ENCODE data around the gene IFFO2.

The IFFO2 gene

DNA sequence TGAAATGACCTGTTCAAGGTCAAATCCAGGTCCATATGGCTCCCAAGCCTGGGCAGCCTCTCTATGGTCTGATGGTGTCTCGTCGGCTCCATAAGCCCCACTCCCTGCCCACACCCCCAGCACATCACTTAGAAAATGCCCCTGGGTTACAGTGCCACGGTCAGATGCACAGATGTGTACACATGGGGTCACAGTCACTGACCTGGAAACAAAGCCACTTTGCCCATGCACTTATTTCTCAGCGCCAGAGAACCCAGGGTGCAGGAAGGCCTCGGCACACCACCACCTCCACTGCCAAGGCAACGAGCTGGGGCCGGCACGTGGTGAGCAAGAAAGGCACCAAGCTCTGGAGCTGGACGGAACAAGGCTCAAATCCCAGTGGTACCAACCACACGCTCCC, 24.7 kb downstream of the IFFO2 start:
- TF ChIP-seq CSRNP3 (CRISPR knock-in tag; IDR thresholded peaks at IDR 0.05) (no peak), RARB (CRISPR knock-in tag; IDR thresholded peaks at IDR 0.05) (no peak), ZNF565 (CRISPR knock-in tag; conservative IDR thresholded peaks at IDR 0.05; ENCODE audit: low read depth) (no peak), TCF4 (CRISPR knock-in tag; IDR thresholded peaks at IDR 0.05; ENCODE audit: borderline replicate concordance) (no peak), ZFP3 (CRISPR knock-in tag; IDR thresholded peaks at IDR 0.05) (no peak), PPARA (CRISPR knock-in tag; IDR thresholded peaks at IDR 0.05; ENCODE audit: borderline replicate concordance) (no peak), ESRRG (CRISPR knock-in tag; IDR thresholded peaks at IDR 0.05) (no peak), BACH2 (CRISPR knock-in tag; IDR thresholded peaks at IDR 0.05; ENCODE audit: borderline replicate concordance) (no peak)
- TF ChIP-seq, protein P1, sequence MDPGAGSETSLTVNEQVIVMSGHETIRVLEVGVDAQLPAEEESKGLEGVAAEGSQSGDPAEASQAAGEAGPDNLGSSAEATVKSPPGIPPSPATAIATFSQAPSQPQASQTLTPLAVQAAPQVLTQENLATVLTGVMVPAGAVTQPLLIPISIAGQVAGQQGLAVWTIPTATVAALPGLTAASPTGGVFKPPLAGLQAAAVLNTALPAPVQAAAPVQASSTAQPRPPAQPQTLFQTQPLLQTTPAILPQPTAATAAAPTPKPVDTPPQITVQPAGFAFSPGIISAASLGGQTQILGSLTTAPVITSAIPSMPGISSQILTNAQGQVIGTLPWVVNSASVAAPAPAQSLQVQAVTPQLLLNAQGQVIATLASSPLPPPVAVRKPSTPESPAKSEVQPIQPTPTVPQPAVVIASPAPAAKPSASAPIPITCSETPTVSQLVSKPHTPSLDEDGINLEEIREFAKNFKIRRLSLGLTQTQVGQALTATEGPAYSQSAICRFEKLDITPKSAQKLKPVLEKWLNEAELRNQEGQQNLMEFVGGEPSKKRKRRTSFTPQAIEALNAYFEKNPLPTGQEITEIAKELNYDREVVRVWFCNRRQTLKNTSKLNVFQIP (CRISPR knock-in tag; IDR thresholded peaks at IDR 0.05; ENCODE audit: borderline replicate concordance, low read depth): no peak
- TF ChIP-seq, protein P2, sequence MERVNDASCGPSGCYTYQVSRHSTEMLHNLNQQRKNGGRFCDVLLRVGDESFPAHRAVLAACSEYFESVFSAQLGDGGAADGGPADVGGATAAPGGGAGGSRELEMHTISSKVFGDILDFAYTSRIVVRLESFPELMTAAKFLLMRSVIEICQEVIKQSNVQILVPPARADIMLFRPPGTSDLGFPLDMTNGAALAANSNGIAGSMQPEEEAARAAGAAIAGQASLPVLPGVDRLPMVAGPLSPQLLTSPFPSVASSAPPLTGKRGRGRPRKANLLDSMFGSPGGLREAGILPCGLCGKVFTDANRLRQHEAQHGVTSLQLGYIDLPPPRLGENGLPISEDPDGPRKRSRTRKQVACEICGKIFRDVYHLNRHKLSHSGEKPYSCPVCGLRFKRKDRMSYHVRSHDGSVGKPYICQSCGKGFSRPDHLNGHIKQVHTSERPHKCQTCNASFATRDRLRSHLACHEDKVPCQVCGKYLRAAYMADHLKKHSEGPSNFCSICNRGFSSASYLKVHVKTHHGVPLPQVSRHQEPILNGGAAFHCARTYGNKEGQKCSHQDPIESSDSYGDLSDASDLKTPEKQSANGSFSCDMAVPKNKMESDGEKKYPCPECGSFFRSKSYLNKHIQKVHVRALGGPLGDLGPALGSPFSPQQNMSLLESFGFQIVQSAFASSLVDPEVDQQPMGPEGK (CRISPR knock-in tag; IDR thresholded peaks at IDR 0.05; ENCODE audit: borderline replicate concordance): no peak
- ATAC-seq: no peak

- no peak for TF ChIP-seq BACH2 (CRISPR knock-in tag; IDR thresholded peaks at IDR 0.05; ENCODE audit: borderline replicate concordance)
- TF ChIP-seq, protein P2 (CRISPR knock-in tag; IDR thresholded peaks at IDR 0.05; ENCODE audit: borderline replicate concordance): no peak
- TF ChIP-seq TCF4 (CRISPR knock-in tag; IDR thresholded peaks at IDR 0.05; ENCODE audit: borderline replicate concordance): no peak
- TF ChIP-seq ZFP3 (CRISPR knock-in tag; IDR thresholded peaks at IDR 0.05): no peak
- TF ChIP-seq ZFP30 (CRISPR knock-in tag; IDR thresholded peaks at IDR 0.05): no peak
- TF ChIP-seq ZNF8 (CRISPR knock-in tag; IDR thresholded peaks at IDR 0.05): no peak
- no peak for TF ChIP-seq GLIS3 (CRISPR knock-in tag; IDR thresholded peaks at IDR 0.05)
- no peak for TF ChIP-seq CSRNP3 (CRISPR knock-in tag; IDR thresholded peaks at IDR 0.05)
- no peak for TF ChIP-seq ZNF565 (CRISPR knock-in tag; conservative IDR thresholded peaks at IDR 0.05; ENCODE audit: low read depth)
- TF ChIP-seq CSDC2 (CRISPR knock-in tag; IDR thresholded peaks at IDR 0.05): no peak
- TF ChIP-seq ISL1 (CRISPR knock-in tag; IDR thresholded peaks at IDR 0.05): no peak
- TF ChIP-seq, protein P3, sequence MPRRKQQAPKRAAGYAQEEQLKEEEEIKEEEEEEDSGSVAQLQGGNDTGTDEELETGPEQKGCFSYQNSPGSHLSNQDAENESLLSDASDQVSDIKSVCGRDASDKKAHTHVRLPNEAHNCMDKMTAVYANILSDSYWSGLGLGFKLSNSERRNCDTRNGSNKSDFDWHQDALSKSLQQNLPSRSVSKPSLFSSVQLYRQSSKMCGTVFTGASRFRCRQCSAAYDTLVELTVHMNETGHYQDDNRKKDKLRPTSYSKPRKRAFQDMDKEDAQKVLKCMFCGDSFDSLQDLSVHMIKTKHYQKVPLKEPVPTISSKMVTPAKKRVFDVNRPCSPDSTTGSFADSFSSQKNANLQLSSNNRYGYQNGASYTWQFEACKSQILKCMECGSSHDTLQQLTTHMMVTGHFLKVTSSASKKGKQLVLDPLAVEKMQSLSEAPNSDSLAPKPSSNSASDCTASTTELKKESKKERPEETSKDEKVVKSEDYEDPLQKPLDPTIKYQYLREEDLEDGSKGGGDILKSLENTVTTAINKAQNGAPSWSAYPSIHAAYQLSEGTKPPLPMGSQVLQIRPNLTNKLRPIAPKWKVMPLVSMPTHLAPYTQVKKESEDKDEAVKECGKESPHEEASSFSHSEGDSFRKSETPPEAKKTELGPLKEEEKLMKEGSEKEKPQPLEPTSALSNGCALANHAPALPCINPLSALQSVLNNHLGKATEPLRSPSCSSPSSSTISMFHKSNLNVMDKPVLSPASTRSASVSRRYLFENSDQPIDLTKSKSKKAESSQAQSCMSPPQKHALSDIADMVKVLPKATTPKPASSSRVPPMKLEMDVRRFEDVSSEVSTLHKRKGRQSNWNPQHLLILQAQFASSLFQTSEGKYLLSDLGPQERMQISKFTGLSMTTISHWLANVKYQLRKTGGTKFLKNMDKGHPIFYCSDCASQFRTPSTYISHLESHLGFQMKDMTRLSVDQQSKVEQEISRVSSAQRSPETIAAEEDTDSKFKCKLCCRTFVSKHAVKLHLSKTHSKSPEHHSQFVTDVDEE (CRISPR knock-in tag; IDR thresholded peaks at IDR 0.05): no peak
- TF ChIP-seq ARNTL (CRISPR knock-in tag; IDR thresholded peaks at IDR 0.05; ENCODE audit: borderline replicate concordance, low read depth): no peak
- ATAC-seq: no peak
These were observed 26.8 kb downstream of the IFFO2 start for GRCh38 chr1:18929686-18930085.

- no peak for ATAC-seq
- TF ChIP-seq TCF4 (CRISPR knock-in tag; IDR thresholded peaks at IDR 0.05; ENCODE audit: borderline replicate concordance): no peak
- no peak for TF ChIP-seq CSDC2 (CRISPR knock-in tag; IDR thresholded peaks at IDR 0.05)
- TF ChIP-seq ZNF565 (CRISPR knock-in tag; conservative IDR thresholded peaks at IDR 0.05; ENCODE audit: low read depth): no peak
- no peak for TF ChIP-seq ZFP30 (CRISPR knock-in tag; IDR thresholded peaks at IDR 0.05)
- no peak for TF ChIP-seq GLIS3 (CRISPR knock-in tag; IDR thresholded peaks at IDR 0.05)
- no peak for TF ChIP-seq PPARA (CRISPR knock-in tag; IDR thresholded peaks at IDR 0.05; ENCODE audit: borderline replicate concordance)
- no peak for TF ChIP-seq CREB5 (CRISPR knock-in tag; IDR thresholded peaks at IDR 0.05; ENCODE audit: low read depth)
- TF ChIP-seq ESRRG (CRISPR knock-in tag; IDR thresholded peaks at IDR 0.05): no peak
- TF ChIP-seq BACH2 (CRISPR knock-in tag; IDR thresholded peaks at IDR 0.05; ENCODE audit: borderline replicate concordance): no peak
- TF ChIP-seq, protein P3 (CRISPR knock-in tag; IDR thresholded peaks at IDR 0.05): no peak
- no peak for TF ChIP-seq ZNF70 (CRISPR knock-in tag; IDR thresholded peaks at IDR 0.05)
- TF ChIP-seq SNAI2 (CRISPR knock-in tag; IDR thresholded peaks at IDR 0.05): no peak
- no peak for TF ChIP-seq ZC3H10 (CRISPR knock-in tag; IDR thresholded peaks at IDR 0.05)
These were observed 27.5 kb downstream of the IFFO2 start for GRCh38 chr1:18928985-18929384.
